Activated CD8-positive, alpha-beta memory T cell treated with anti-CD3 and anti-CD28 coated beads, Interleukin-2, amount 50 U/mL, for 24 hours (primary cell): ENCODE results near the gene ALAS1.

ENCODE experiments used
- DNase-seq: peaks from one replicate; pipeline ENCODE4 v3.0.0-alpha.2; 2020; ENCODE audit errors: extremely low read depth

The ALAS1 gene

DNA sequence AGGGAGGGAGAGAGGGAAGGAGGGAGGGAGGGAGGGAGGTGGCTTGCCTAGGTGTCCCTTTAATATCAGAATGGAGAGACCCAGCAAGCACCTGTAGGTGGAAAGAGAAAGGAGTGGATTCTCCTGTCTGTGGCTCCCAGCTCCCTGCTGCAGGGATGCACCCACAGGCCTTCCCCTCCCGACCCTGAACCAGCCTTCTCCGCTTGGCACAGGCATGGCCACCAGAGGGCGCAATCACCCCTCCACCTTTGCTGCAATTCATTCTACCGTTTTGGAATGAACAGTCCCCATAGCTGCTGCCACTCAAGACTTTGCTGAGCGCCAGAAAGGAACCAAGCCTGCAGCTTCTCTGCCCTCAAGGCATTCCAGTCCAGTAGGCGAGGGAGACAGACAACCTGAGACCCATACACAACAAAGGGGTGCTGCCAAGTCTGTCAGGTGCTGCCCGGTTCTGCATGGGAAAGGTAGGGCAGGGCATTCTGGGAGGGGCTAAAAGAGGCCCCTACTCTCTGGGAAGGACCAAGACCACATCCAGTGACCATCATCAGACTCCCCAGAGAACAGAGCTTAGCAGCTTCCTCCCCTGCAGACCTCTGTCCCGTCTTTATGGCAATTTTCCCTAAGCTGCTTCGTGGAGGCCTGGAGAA is 22.5 kb downstream of the ALAS1 start:
- peak; percentile 76 for DNase-seq

DNA sequence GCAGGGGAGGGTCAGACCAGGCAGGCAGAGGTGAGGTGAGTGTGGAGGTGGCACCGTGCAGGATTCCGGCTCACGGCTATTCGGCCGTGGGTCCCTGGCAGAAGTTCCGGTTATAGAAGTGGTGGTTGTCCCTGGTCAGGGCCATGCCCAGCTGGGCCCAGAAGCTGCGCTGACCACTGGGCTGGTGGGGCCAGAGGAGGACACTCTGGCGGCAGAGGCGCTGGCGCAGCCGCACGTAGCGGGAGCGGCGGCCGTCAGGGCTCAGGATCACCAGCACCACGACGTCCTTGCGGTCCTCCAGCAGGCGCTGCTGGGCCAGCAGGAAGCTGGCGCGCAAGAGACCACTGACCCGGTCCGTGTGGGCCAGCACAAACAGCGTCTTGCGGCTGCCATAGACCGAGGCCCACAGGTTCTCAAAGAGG is 23.2 kb downstream of the ALAS1 start:
- DNase-seq, result no peak

DNA sequence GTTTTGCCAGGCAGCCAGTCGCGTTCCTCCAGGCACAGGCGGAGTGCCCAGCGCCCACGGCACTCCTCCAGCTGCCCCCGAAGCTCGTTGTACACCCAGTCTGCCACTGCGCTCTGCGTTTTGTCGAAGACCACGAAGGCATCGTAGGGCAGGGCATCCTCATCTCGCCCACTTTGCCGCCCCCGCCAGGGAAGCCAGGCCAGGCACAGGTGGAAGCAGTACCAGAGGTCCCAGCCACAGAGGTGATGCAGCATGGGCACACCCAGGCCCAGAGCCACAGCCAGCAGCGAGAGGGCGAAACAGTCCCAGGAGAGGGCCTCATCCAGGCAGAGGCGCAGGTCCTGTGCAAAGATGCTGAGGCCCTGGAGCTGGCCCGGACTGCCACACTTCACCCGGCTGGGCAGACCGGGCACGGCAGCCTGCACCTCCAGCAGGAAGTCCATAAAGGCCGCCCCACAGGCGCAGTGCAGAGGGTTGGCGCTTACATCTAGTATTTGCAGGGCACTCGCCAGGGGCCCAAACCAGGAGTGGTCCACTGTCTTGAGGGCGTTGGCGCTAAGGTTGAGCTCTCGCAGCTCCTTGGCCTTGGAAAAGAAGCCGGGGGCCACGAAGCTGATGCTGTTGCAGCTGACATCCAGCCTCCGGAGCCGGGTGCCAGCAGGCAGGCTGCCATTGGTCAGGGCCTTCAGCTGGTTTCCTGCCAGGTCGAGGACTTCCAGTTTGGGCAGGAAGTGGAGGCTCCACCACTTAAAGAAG is 23.8 kb downstream of the ALAS1 start:
- DNase-seq, result no peak

DNA sequence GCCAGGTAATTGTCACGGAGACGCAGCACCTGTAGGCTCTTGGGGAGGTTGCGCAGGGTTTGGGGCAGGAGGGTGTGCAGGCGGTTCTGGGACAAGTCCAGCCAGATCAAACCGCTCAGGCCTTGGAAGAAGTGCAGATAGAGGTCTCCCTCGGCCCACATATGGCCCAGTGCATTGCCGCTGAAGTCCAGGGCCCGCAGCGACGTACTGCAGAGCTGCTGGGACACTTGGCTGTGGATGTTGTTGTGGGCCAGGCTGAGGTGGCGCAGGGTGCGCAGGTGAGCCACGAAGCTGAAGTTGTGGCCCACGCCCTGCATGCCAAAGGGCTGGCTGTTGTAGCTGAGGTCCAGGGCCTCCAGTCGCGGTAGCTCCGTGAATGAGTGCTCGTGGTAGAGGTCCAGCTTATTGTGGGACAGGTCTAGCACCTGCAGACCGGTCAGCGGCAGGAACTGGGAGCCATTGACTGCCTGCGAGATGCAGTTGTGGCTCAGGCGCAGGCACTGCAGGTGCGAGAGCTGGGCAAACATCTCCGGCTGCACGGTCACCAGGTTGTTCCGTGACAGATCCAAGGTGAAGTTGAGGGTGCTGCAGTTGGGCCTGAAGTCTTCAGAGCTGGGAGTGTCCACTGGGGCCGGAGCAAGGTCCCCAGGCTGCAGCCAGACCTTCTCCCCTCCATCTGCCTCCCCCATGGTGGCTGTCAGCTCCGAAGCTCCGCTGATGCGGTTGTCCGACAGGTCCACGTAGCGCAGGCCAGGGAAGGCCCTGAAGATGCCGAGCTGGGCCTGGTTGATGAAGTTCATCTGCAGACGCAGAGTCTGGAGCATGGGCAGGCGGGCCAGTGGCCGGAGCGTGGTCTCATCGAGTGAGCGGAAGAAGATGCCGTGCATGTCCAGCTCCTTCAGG is 24.6 kb downstream of the ALAS1 start:
- no peak for DNase-seq

DNA sequence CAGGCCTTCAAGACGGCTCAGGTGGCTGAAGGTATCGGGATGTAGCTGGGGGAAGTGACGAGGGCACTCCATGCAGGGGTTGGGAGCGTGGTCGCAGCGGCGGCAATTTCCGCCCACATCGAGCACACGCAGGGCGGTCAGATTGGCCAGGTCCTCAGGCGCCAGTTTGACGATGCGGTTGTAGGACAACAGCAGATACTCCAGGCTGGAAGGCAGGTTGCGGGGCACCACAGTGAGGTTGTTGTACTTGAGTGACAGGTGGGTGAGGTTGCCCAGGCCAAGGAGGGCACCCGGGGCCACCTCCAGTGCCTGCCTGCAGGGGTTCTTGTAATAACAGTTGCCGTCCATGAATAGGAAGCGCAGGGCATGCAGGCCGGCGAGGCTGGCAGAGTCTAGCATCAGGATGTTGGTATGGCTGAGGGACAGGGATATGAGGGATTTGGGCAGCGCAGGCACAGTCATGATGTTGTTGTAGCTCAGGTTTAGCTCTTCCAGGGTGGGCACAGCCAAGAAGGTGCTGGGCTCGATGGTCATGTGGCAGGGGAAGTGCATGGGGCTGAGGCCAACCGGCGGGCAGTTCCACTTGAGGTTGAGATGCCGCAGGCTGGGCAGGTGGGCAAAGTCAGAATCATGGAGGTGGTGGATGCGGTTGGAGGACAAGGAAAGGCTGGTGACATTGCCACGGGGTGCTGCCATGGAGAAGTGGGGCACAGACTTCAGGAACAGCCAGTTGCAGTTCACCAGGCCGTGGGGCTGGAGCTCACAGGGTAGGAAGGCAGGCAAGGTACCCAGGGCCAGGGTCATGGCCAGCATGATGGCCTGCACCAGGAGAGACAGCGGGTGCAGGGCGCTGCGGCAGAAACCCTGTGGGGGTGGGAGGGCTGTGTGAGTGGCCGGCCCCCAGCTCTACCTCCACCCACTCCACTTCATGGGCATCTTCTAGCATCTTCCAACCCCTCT is 25.8 kb downstream of the ALAS1 start:
- DNase-seq, result no peak

DNA sequence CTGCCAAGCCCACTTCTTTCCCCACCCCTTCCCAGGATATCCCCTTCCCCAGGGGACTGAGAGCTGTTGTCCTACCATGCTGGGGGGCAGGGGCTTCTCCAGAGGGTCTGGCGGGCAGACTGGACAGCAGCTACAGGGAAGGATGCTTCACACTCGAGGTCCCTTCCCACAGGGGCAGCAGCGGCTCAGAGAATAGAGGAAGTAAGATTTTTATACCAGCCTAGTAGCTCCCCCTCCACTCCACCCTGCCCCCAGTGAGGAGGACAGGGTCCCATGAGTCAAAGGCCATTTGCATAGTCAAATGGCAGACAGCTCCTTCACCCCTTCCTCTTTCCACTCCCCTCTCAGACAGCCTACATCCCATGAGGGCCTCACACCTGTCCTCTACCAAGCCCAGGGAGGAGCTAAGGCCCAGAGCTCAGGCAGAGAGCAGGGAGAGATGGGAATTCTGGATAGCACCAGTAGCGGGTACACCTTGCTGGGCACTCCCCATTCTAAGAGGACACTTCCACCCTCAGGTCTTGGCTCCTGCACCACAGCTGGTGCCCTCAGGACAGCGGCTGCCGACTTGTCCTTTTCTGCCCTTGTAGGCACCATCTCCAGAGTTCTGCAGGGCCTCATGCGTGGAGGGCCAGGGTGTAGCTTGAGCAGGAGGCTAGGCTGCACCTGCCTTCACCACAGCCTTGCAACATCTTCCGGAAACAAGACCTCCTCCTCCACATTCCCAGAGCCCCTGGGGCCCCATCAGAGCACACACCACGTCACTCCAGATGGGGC is 27.7 kb downstream of the ALAS1 start, which contains the start of gene TLR9:
Gene TLR9, minus strand, starts transcription at position 194 of the 777 bp plus-strand sequence. Its CDS starts 116 bp downstream, at position 78.
- DNase-seq, result no peak

DNA sequence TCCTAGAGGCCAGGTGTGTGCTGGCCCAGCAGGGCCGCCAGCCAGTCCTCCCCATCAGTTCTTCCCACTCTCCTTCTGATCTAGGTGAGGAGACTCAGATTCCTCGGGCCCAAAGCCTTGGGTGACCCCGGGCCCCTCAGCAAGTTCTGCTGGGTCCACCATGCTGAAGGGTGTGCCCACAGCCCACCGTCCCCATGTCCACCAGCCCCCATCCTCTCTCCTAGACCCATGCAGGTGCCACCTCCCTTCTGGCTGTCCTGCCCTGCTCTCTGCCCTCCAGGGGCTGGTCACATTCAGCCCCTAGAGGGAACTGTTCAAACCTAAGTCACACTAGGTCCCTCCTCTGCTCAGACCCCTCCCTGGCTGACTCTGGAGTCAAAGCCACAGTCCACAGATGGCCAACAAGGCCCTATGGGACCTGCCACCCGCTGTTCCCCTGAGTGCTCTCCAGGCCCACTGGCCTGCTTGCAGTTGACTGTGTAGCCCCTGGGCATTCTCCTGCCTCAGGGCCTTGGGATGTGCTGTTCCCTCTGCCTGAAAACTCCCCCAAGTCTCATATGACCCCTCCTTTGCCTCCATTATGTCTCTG is 28.4 kb downstream of the ALAS1 start:
- no peak for DNase-seq

DNA sequence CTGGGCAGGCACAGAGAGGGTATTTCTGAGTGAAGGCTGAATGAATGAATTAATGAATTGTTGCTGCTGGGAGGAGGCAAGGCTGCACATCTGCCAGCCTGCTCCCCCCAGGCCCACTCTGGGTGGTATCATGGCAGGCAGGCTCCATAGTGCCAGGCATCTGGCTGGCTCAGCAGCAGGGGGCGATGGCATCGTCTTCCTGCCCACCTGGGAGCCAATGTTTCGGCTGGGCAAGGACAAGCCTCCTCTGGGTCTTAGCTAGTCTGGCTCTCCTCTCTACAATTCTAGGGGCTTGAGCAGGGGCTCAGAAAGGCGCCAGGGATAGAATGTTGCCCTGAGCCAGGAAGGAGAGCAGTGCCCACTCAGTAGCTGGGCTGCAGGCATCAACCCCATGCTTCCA is 29.2 kb downstream of the ALAS1 start:
- DNase-seq, result no peak

DNA sequence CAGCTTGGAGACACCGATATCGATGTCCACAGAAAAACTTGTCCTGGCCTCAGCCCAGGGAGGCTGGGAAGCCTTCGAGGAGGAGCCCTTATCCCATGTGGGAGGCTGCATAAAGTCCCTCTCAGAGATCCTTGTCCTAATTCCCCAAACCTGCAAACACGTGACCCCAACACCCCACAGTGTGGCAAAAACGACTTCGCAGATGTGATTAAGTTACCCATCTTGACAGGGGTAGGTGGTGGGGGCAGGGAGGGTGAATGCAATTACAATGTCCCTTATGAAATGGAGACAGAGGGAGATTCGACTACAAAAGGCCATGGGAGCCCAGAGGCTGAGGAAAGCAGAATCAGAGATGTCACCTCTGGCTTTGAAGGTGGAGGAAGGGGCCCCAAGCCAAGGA is 29.8 kb downstream of the ALAS1 start:
- DNase-seq, result no peak

DNA sequence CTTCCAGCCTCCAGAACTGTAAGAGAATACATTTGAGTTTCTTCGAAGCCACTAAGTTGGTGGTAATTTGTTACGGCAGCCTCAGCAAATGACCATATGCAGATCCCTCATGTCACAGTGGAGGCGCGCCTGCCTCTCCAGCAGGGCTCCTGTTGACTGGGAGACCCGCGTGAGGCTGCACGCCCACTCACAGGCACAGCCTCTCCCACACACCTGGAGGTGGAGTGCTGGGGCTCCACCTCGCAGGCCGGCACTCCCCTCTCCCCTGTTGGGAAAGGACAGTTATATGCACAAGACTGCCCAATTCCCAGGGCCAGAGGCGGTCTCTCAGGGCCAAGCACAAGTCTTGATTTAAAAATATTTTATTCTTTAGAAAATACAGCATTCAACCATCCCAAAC is 30.3 kb downstream of the ALAS1 start:
- DNase-seq, result no peak

DNA sequence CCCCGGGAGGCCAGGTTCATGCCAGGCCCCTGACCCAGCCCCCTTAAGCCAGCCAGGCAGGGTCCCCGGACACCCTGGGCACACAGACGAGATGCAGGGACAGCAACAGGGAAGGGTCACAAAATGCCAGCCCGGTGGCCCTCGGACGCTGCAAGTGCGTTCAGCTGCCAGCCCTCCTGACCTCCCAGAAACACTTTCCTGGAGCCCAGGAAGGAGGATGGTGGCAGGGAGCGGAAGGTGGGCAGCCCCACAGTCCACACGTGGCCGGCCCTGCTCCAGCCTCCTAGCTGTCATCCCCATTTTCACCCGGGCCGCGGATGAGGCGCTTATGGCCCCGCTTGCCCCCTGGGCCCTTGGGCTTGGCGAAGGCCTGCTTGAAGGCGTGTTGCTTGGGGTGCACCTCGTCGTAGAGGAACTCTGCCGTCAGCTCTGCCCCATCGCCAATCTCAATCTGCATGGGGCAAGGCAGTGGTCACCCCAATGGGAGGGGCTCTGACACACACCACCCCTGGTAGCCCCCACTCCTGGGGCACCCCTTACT is 30.9 kb downstream of the ALAS1 start:
- no peak for DNase-seq

DNA sequence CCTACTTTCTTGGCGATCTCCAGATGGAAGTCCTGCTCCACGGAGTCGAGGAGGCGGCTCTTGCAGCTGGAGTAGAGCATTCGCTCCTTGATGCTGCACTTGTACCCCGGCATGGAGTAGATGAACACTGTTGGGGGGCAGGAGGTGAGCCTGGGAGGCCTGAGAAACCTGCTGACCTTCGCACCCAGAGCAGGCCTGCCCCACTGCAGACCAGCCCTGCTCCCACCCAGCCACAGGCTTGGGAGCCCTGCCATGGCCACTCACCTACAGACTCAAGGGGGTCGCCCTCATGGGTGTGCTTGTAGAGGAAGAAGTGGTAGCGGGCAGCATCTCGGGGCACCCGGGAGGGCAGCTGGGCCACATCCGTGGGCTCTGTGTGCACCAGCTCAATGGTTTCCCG is 31.7 kb downstream of the ALAS1 start:
- DNase-seq, result no peak

DNA sequence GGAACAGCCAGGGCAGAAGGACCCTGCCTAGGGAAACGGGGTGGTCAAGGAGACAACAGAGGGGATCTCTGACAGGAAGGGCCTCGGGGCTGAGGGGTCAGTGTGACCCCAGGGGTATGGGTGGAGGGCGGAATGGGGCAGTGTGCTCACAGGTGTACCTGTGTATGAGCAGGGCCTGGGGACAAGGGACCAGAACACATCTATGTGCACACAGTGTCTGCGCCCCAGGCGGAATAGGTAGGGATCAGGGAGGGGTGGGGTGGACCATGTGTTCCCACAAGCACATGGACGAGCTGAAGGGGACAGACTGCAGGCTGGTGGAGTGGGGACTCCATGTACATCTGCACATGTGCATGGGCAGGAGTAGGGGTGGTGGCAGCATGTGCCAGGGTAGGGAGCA is 32.5 kb downstream of the ALAS1 start:
- no peak for DNase-seq

DNA sequence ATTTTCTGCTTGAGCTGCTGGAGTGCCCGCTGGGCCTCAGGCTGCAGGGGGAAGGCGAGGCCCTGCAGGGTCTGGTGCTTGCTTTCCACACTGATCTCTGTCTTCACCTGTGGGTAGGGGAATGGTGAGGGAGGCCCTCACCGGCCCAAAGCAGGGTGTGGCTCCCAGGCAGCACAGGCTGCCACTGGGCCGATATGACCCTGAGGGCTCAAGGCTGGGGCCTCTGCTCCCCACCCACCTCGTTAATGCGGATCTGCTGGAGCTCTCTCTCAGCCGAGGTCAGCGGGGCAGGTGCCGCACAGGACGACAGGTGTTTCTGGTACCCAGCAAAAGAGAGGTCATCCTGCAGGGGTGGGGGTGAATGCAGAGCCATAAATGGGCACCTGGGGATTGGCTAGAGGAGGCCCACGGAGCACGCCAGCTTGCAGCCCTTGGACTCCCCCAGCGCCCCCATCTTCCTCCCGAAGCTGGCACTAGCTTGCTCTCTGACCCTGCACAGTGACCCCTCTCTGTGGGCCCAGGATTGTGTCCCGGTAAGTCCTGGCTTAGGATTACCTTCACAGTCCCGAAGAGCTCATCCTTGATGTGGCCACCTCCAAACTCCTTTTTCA is 33.0 kb downstream of the ALAS1 start:
- DNase-seq, result no peak

DNA sequence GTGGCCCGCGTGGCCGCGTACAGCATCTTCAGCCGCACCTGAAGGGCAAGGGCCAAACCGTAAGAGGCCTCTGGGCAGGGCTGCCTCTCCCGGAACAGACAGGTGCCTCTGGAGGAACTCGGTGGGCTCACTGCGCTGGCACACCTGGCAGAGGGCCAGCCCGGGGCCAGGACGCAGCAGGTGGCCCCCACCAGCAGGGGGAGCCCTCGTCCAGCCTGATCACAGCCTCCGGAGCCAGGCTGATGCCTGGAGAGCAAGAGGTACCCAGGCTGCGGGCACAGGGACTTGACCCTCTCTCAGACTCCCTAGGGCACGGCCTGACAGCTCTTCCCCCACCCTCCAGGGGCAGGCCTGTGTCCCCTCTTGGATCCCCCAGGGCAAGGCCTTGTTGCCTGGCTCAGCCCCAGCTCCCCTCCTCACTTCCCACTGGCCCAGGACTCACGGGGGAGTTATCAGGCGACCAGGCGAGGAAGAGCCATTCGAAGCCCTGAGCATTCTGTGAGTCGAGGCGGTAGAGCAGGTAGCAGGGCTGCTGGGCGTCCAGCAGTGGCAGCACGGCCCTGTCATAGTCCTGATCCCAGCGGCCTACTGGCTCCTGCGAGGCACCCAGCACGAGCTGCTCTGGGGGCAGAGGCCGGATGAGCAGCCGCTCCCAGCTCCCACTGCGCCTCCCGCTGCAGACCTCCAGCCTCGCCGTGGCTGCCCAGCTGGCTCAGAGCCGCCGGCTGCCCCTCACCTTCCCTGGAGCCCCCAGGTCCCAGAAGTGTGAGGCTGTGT is 33.7 kb downstream of the ALAS1 start:
- peak; percentile 71 for DNase-seq

DNA sequence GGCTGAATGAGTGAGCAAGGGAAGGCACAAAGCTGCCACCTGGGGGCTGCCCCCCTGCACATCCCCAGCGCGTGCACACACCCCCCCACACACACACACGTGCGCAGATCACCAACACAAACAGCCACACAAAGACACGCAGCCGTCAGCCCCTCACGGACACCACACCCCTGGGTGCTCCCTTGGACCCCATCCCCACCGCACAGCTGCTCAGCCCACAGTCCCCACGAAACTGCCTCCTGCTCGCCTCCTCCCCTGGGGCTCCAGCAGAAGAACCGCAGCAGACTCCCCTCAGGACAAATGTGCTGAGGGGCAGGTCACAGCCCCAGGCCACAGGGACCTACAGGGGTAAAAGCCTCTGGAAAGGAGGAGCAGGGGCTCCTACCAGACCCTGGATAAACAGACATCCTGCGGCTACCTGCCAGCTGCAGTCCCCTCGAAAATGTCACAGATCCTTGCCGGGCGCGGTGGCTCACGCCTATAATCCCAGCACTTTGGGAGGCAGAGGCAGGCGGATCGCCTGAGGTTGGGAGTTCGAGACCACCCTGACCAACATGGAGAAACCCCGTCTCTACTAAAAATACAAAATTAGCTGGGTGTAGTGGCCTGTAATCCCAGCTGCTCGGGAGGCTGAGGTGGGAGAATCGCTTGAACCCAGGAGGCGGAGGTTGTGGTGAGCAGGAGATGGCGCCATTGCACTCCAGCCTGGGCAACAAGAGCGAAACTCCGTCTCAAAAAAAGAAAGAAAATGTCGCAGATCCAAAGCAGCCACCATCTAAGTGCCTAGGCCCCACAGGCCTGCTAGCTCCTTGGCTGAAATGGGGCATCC is 34.5 kb downstream of the ALAS1 start:
- DNase-seq, result no peak

DNA sequence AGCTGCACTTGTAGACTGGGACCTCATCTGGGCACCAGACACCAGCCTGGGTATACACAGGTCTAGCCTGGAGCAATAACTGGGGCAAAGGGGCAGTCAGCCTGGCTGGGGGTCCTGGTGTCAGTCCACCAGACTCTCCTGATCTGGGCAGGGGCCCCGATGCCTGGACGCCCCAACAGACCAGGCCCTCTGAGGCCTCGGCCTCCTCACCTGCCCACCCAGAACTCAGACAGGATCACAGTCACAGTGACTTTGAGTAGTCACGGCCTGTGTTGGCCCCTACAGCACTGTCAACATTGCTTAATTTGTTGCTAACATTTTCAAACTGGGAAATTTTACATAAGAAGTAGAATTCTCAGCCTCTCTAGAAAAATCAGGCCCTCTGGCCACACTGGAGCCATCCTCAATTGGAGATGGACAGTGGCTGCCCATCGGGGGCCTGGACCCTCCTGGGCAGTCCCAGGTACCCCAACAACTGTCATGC is 35.2 kb downstream of the ALAS1 start:
- no peak for DNase-seq

DNA sequence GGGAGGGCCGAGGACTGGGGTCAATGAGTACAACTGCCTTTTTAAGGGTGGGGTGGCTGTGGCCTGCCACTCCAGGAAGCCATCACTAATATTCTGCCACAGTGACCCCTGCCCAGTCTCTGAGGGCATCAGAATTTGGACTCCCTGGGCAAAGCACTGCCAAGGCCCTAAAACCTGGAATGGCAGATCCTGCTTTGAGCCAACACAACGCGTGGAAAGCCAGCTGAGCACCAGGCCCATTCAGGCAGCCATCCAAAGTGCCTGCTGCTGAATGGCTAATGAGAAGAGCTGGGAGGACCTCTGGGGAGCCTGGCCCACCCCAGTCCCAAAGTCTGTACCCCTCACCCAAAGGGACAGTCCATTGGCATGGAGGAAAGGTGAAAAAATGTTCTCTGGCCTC is 36.0 kb downstream of the ALAS1 start:
- DNase-seq, result no peak
